Chondrocyte (in vitro differentiated cells): ENCODE results near the gene GATA3. TPM values are rescaled to one million over a fixed set of nuclear protein-coding genes. Genes with fewer than 3 reads are reported as not detected.

Source experiments
- DNase-seq: peaks from one replicate; pipeline ENCODE4 v3.0.0; 2021; ENCODE audit warnings: mixed read lengths, low spot score
- H3K27ac Mint-ChIP-seq: one replicate; pipeline ENCODE4 v1.8.0; 2021; ENCODE audit warnings: mild to moderate bottlenecking, moderate library complexity, mixed read lengths; ENCODE audit not compliant: unreplicated experiment
- H3K27me3 Mint-ChIP-seq: 2 replicates; pipeline ENCODE4 v1.8.0; 2021; ENCODE audit warnings: low read depth, mixed read lengths
- H3K36me3 Mint-ChIP-seq: 2 replicates; pipeline ENCODE4 v1.8.0; 2021; ENCODE audit warnings: low read depth, mixed read lengths
- H3K4me1 Mint-ChIP-seq: 2 replicates; pipeline ENCODE4 v1.8.0; 2021; ENCODE audit warnings: low read depth, mild to moderate bottlenecking, mixed read lengths
- H3K4me3 Mint-ChIP-seq: one replicate; pipeline ENCODE4 v1.8.0; 2021; ENCODE audit warnings: mild to moderate bottlenecking, moderate library complexity, mixed read lengths; ENCODE audit not compliant: unreplicated experiment
- H3K9me3 Mint-ChIP-seq: 2 replicates; pipeline ENCODE4 v1.8.0; 2021; ENCODE audit warnings: low read depth, mixed read lengths
- CTCF ChIP-seq: fragments of 200-600 bp; sonication (generic); IDR thresholded peaks from 2 replicates; pipeline ENCODE4 v1.5.0; 2021; ENCODE audit warnings: antibody characterized with exemption, mild to moderate bottlenecking, moderate library complexity
- total RNA-seq: library from RNA; stranded (reverse); gene quantifications from 3 replicates; pipeline ENCODE4 v1.2.1, GENCODE V29; 2021

Gene GATA3
- total RNA-seq, 1 donor from 2014 or later = not detected

- H3K27ac Mint-ChIP-seq = no peak overlapping the region
- H3K27me3 Mint-ChIP-seq = peaks cover 61% of the 10 kb centered on the region
- H3K4me3 Mint-ChIP-seq = no peak overlapping the region
- TF ChIP-seq CTCF = no peak
- no peaks in the 10 kb centered on the region for H3K9me3 Mint-ChIP-seq
- no peak for DNase-seq
- H3K4me1 Mint-ChIP-seq = peaks cover 4% of the 10 kb centered on the region
- peaks cover 2% of the 10 kb centered on the region for H3K36me3 Mint-ChIP-seq
These were observed 16.5 kb downstream of the GATA3 start for GRCh38 chr10:8071006-8071405.

- peaks cover 4% of the 10 kb centered on the region for H3K4me1 Mint-ChIP-seq
- no peaks in the 10 kb centered on the region for H3K9me3 Mint-ChIP-seq
- no peak for TF ChIP-seq CTCF
- no peak overlapping the region for H3K4me3 Mint-ChIP-seq
- peaks cover 55% of the 10 kb centered on the region for H3K27me3 Mint-ChIP-seq
- no peak for DNase-seq
- H3K27ac Mint-ChIP-seq = no peak overlapping the region
- H3K36me3 Mint-ChIP-seq = peaks cover 2% of the 10 kb centered on the region
These were observed 17.2 kb downstream of the GATA3 start for GRCh38 chr10:8071666-8072065.

- peaks cover 2% of the 10 kb centered on the region for H3K36me3 Mint-ChIP-seq
These were observed 17.7 kb downstream of the GATA3 start for GRCh38 chr10:8072211-8072610.

GRCh38 chr10:8073691-8074416 is 19.4 kb downstream of the GATA3 start:
- Mint-ChIP-seq H3K36me3 (peaks cover 2% of the 10 kb centered on the region), H3K27me3 (peaks cover 47% of the 10 kb centered on the region), H3K4me3 (no peak overlapping the region), H3K4me1 (peaks cover 4% of the 10 kb centered on the region), H3K9me3 (no peaks in the 10 kb centered on the region), H3K27ac (no peak overlapping the region)
- no peak for DNase-seq
- TF ChIP-seq CTCF = no peak

More at GRCh38 chr10:8072211-8072610, 17.7 kb downstream of the GATA3 start:
- Mint-ChIP-seq H3K27ac (no peak overlapping the region), H3K4me3 (no peak overlapping the region), H3K27me3 (peaks cover 50% of the 10 kb centered on the region), H3K9me3 (no peaks in the 10 kb centered on the region), H3K4me1 (peaks cover 4% of the 10 kb centered on the region)
- no peak for TF ChIP-seq CTCF
- DNase-seq = no peak

- Mint-ChIP-seq H3K4me3 (no peak overlapping the region), H3K36me3 (peaks cover 2% of the 10 kb centered on the region), H3K27ac (no peak overlapping the region), H3K9me3 (no peaks in the 10 kb centered on the region), H3K4me1 (peaks cover 4% of the 10 kb centered on the region), H3K27me3 (peaks cover 41% of the 10 kb centered on the region)
- DNase-seq = no peak
- no peak for TF ChIP-seq CTCF
These were observed 20.4 kb downstream of the GATA3 start for GRCh38 chr10:8074881-8075280.
